Body of pancreas (tissue), 4 donors: ENCODE data around the gene C10orf90. TPM values are rescaled to one million over a fixed set of nuclear protein-coding genes. Genes with fewer than 3 reads are reported as not detected.

ENCODE experiments used
- ATAC-seq: fragments of 150-250 bp; one replicate; pipeline ENCODE4 v1.9.1; 2016
- DNase-seq, 4 donors: peaks; one replicate each; pipeline ENCODE4 v3.0.0-alpha.2; 2019
- H3K27ac ChIP-seq, 4 donors: fragments of 200-600 bp; sonication (generic); 1 replicate in 3 of 4; 2 replicates in 1 of 4; pipeline versions ENCODE4 v1.5.1 to v1.6.1; 2016 to 2019; ENCODE audit warnings: mild to moderate bottlenecking in 1 of 4, mixed read lengths in 1 of 4, moderate library complexity in 1 of 4
- H3K27me3 ChIP-seq, 2 donors: fragments of 200-600 bp; sonication (generic); one replicate each; pipeline ENCODE4 v1.6.0; 2016; ENCODE audit warnings: mild to moderate bottlenecking in 1 of 2
- H3K36me3 ChIP-seq, 2 donors: fragments of 200-600 bp; sonication (generic); replicated peaks in 1 of 2; 2 replicates each; pipeline ENCODE4 v1.5.1; 2016; ENCODE audit warnings: low read depth in 2 of 2; ENCODE audit not compliant: insufficient read depth in 1 of 2
- H3K4me1 ChIP-seq: fragments of 200-600 bp; sonication (generic); one replicate; pipeline ENCODE4 v1.6.0; 2016
- H3K4me3 ChIP-seq, 2 donors: fragments of 200-600 bp; sonication (generic); 1 replicate in 1 of 2; 2 replicates in 1 of 2; pipeline ENCODE4 v1.5.1; 2016 to 2019
- H3K9me3 ChIP-seq, 3 donors: fragments of 200-600 bp; sonication (generic); 1 replicate in 2 of 3; 2 replicates in 1 of 3; pipeline ENCODE4 v1.5.1; 2016
- POLR2A ChIP-seq, 3 donors: fragments of 450-650 bp; IDR thresholded peaks; one replicate each; pipeline ENCODE4 v1.6.1; 2016; ENCODE audit warnings: antibody characterized with exemption in 3 of 3, mild to moderate bottlenecking in 2 of 3
- WGBS, 2 donors: methylation state at CpG; one replicate each; pipeline ENCODE4 v1.1.5; 2017; 5-methylcytosine and 5-hydroxymethylcytosine counted together
- intact Hi-C: fragments of 100-400 bp; cut with DNase I; formaldehyde crosslinking; loops from one replicate; pipeline ENCODE4 v1.15.1; 2023
- total RNA-seq, 2 donors: library from RNA; depleted of rRNA; stranded (reverse); fragments of >200 nt; gene quantifications; one replicate each; pipeline ENCODE4 v1.1.0, GENCODE V29; 2016
- TF ChIP-seq, protein P1 (sequence below), 7 experiments: fragments of 450-650 bp in 4 of 7; fragments of 200-600 bp in 3 of 7; sonication (generic) in 3 of 7; IDR thresholded peaks; one replicate each; pipeline ENCODE4 v1.5.1; 2016 to 2019; ENCODE audit warnings: antibody characterized with exemption in 7 of 7

Gene C10orf90
- total RNA-seq, 2 donors from 2014 or later = not detected

- H3K36me3 ChIP-seq = no peaks in the 10 kb centered on the region
- no peaks in the 10 kb centered on the region for H3K27me3 ChIP-seq
- H3K4me3 ChIP-seq = no peak overlapping the region
- no peak overlapping the region for H3K27ac ChIP-seq
- TF ChIP-seq, protein P1, sequence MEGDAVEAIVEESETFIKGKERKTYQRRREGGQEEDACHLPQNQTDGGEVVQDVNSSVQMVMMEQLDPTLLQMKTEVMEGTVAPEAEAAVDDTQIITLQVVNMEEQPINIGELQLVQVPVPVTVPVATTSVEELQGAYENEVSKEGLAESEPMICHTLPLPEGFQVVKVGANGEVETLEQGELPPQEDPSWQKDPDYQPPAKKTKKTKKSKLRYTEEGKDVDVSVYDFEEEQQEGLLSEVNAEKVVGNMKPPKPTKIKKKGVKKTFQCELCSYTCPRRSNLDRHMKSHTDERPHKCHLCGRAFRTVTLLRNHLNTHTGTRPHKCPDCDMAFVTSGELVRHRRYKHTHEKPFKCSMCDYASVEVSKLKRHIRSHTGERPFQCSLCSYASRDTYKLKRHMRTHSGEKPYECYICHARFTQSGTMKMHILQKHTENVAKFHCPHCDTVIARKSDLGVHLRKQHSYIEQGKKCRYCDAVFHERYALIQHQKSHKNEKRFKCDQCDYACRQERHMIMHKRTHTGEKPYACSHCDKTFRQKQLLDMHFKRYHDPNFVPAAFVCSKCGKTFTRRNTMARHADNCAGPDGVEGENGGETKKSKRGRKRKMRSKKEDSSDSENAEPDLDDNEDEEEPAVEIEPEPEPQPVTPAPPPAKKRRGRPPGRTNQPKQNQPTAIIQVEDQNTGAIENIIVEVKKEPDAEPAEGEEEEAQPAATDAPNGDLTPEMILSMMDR (IDR thresholded peaks at IDR 0.05) = no peak
- no peak for TF ChIP-seq POLR2A (IDR thresholded peaks at IDR 0.05)
- intact Hi-C loops = no loop called here
- 64 to 75% methylated on average over 11 of the region's 11 CpGs for WGBS, 2 donors
- ATAC-seq = no peak
- no peak for DNase-seq
- H3K9me3 ChIP-seq = no peaks in the 10 kb centered on the region
- no peaks in the 10 kb centered on the region for H3K4me1 ChIP-seq
These were observed 194.2 kb downstream of the C10orf90 start for GRCh38 chr10:126476246-126476645.

GRCh38 chr10:126475074-126475691 lies 195.3 kb downstream of the C10orf90 start:
- H3K27me3 ChIP-seq = no peaks in the 10 kb centered on the region
- H3K27ac ChIP-seq = no peak overlapping the region
- intact Hi-C loops = no loop called here
- no peaks in the 10 kb centered on the region for H3K36me3 ChIP-seq
- no peaks in the 10 kb centered on the region for H3K4me1 ChIP-seq
- no peaks in the 10 kb centered on the region for H3K9me3 ChIP-seq
- DNase-seq (no peak), ATAC-seq (no peak)
- no peak overlapping the region for H3K4me3 ChIP-seq
- 83 to 87% methylated on average over 6 of the region's 6 CpGs for WGBS, 2 donors
- no peak for TF ChIP-seq POLR2A (IDR thresholded peaks at IDR 0.05)
- TF ChIP-seq, protein P1 (IDR thresholded peaks at IDR 0.05) = no peak

DNA sequence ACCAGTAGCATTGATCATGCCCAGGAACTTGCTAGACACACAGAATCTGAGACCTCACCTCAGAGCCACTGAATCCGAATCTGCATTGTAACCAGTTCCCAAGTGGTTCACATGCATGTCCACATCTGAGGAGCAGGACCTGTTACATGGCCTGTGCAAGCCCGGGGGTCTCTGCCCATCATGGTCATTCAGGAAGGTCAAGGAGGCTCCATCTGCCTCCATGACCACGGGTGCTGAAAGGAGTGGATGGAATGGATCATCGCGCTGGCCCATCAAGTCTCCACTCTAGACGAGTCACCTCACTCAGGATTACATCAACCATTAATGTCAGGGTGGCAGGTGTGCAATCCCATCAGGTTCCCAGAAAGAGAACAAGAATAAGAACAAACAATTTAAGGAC lies 196.5 kb downstream of the C10orf90 start:
- no peak overlapping the region for H3K27ac ChIP-seq
- intact Hi-C loops = no loop called here
- TF ChIP-seq POLR2A (IDR thresholded peaks at IDR 0.05) = no peak
- TF ChIP-seq, protein P1 (IDR thresholded peaks at IDR 0.05) = no peak
- 70 to 79% methylated on average over 6 of the region's 6 CpGs for WGBS, 2 donors
- ATAC-seq (no peak), DNase-seq (no peak)
- H3K27me3 ChIP-seq = no peaks in the 10 kb centered on the region
- H3K36me3 ChIP-seq = no peaks in the 10 kb centered on the region
- H3K4me1 ChIP-seq = no peaks in the 10 kb centered on the region
- no peak overlapping the region for H3K4me3 ChIP-seq
- no peaks in the 10 kb centered on the region for H3K9me3 ChIP-seq

DNA sequence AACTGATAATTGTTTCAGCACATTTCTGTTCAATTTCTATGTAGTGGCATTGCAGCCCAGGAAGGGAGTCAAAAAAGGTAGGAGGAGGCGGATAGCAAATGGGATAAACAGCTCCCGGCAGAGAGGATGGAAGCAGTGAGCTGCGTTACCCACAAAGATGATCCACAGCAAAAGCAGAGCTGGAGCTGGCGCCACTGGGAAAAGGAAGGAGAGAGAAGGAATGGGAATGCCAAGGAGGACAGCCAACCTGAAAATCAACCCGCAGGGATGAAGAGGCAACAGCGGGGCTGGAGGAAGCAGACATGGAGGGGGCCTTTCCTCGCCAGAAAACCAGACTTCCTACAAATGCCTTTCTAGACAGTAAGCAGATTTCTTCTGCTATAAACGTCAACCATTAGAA lies 199.5 kb downstream of the C10orf90 start:
- ATAC-seq (no peak), DNase-seq (no peak)
- Histone ChIP-seq H3K36me3 (no peaks in the 10 kb centered on the region), H3K27ac (no peak overlapping the region), H3K4me1 (no peaks in the 10 kb centered on the region), H3K9me3 (no peaks in the 10 kb centered on the region), H3K4me3 (no peak overlapping the region), H3K27me3 (no peaks in the 10 kb centered on the region)
- no peak for TF ChIP-seq POLR2A (IDR thresholded peaks at IDR 0.05)
- TF ChIP-seq, protein P1 (IDR thresholded peaks at IDR 0.05) = no peak
- intact Hi-C loops = no loop called here
- 62 to 74% methylated on average over 8 of the region's 8 CpGs for WGBS, 2 donors

DNA sequence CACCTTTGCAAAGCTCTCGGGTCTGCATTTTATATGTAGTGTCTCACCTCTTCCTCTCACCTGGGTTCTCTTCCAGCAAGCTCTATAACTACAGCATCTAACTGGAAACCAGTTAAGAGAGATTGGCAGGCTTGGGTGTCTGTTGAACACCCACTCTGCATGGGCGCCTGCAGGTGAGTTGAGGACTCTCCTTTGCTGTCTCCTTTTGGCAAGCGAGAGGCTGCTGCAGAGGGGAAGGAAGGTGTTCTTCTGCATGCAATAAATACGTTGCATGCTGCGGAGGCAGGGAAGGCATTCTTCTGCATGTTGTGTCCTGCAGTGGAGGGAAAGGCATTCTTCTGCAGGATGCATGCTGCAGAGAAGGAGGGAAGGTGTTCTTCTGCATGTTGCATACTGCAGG lies 200.8 kb downstream of the C10orf90 start:
- no peak for ATAC-seq
- H3K36me3 ChIP-seq = no peaks in the 10 kb centered on the region
- 72% methylated on average over 5 of the region's 5 CpGs for WGBS, 2 donors
- TF ChIP-seq POLR2A (IDR thresholded peaks at IDR 0.05) = no peak
- intact Hi-C loops = no loop called here
- H3K4me1 ChIP-seq = no peaks in the 10 kb centered on the region
- H3K9me3 ChIP-seq = no peaks in the 10 kb centered on the region
- no peaks in the 10 kb centered on the region for H3K27me3 ChIP-seq
- no peak for DNase-seq
- H3K4me3 ChIP-seq = no peak overlapping the region
- no peak overlapping the region for H3K27ac ChIP-seq
